Fibroblast of lung (primary cell): Measurements from ENCODE around the gene ACO2.

Experiments
- EZH2 ChIP-seq: IDR thresholded peaks from 2 replicates; pipeline ENCODE4 v1.5.1; 2012; ENCODE audit warnings: low read length, control low read depth, mild to moderate bottlenecking; ENCODE audit errors: missing control alignments
- TF ChIP-seq, protein P1 (sequence below), 2 donors: IDR thresholded peaks in 1 of 2; conservative IDR thresholded peaks in 1 of 2; 1 replicate in 1 of 2; 2 replicates in 1 of 2; pipeline ENCODE4 v1.5.1; 2011 to 2012; ENCODE audit warnings: low read length in 2 of 2, control low read depth in 1 of 2, inconsistent platforms in 1 of 2, low read depth in 1 of 2, mild to moderate bottlenecking in 1 of 2

DNA sequence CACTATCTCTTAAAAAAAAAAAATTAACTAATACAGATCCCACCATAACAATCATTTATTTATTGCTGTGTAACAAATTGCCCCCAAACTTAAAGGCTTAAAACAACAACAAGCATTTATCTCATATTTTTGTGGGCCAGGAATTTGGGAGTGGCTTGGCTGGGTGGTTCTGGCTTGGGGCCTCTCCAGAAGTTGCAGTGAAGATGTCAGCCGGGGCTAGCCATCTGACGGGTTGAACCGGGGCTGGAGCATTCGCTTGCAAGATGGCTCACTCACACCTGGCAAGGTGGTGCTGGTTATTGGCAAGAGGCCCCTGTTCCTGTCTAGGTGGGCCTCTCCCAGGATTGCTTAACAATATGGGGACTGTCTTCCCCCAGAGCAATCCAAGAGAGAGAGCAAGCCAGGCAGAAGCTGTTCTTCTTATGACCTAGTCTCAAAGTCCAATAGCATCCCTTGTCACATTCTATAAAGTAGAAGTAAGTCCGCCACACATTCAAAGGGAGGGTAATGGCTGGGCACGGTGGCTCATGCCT is 29.5 kb downstream of the ACO2 start:
- TF ChIP-seq, protein P1, sequence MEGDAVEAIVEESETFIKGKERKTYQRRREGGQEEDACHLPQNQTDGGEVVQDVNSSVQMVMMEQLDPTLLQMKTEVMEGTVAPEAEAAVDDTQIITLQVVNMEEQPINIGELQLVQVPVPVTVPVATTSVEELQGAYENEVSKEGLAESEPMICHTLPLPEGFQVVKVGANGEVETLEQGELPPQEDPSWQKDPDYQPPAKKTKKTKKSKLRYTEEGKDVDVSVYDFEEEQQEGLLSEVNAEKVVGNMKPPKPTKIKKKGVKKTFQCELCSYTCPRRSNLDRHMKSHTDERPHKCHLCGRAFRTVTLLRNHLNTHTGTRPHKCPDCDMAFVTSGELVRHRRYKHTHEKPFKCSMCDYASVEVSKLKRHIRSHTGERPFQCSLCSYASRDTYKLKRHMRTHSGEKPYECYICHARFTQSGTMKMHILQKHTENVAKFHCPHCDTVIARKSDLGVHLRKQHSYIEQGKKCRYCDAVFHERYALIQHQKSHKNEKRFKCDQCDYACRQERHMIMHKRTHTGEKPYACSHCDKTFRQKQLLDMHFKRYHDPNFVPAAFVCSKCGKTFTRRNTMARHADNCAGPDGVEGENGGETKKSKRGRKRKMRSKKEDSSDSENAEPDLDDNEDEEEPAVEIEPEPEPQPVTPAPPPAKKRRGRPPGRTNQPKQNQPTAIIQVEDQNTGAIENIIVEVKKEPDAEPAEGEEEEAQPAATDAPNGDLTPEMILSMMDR (conservative IDR thresholded peaks at IDR 0.05 in 1 of 2, IDR thresholded peaks at IDR 0.05 in 1 of 2; ENCODE audit: low read depth in 1 of 2, low read length in 2 of 2) = no peak
- no peak for TF ChIP-seq EZH2
